HepG2 (cell line): ENCODE data around the gene EIF3A. TPM values are rescaled to one million over a fixed set of nuclear protein-coding genes. Genes with fewer than 3 reads are reported as not detected.
A peak's percentile ranks its signal among the peaks of the same experiment; 100 is the strongest.

Experiments used
- CBX1 ChIP-seq: IDR thresholded peaks from one replicate; pipeline ENCODE4 v1.6.1; 2016; ENCODE audit warnings: antibody characterized with exemption, low read depth
- CEBPB ChIP-seq: IDR thresholded peaks from 2 replicates; pipeline ENCODE4 v1.6.1; 2011; ENCODE audit warnings: low read depth, low read length, improper control_type of control experiment, borderline replicate concordance
- GATAD1 ChIP-seq: IDR thresholded peaks from 2 replicates; pipeline ENCODE4 v1.6.1; 2016; ENCODE audit warnings: missing genetic modification reagents, missing compliant biosample characterization
- MAFF ChIP-seq: IDR thresholded peaks from 2 replicates; pipeline ENCODE4 v1.6.1; 2011; ENCODE audit warnings: low read depth, low read length, improper control_type of control experiment
- NCOA1 ChIP-seq: sonication (generic); formaldehyde crosslinking; IDR thresholded peaks from 2 replicates; pipeline ENCODE4 v1.9.0; 2021; ENCODE audit warnings: missing genetic modification reagents
- SETDB1 ChIP-seq: sonication (generic); formaldehyde crosslinking; IDR thresholded peaks from 2 replicates; pipeline ENCODE4 v1.5.1; 2020; ENCODE audit warnings: missing genetic modification reagents, mild to moderate bottlenecking, borderline replicate concordance
- SIN3A ChIP-seq: IDR thresholded peaks from 2 replicates; pipeline ENCODE4 v1.6.1; 2011; ENCODE audit warnings: low read depth, mild to moderate bottlenecking, control low read depth, low read length, borderline replicate concordance
- ZNF12 ChIP-seq: sonication (generic); formaldehyde crosslinking; IDR thresholded peaks from 2 replicates; pipeline ENCODE4 v1.5.0; 2020; ENCODE audit warnings: missing genetic modification reagents
- ZNF124 ChIP-seq: sonication (generic); formaldehyde crosslinking; IDR thresholded peaks from 2 replicates; pipeline ENCODE4 v1.4.0; 2020; ENCODE audit warnings: missing genetic modification reagents
- ZNF225 ChIP-seq: sonication (generic); formaldehyde crosslinking; IDR thresholded peaks from 2 replicates; pipeline ENCODE4 v1.4.0; 2020; ENCODE audit warnings: mild to moderate bottlenecking, missing genetic modification reagents
- ZNF547 ChIP-seq: sonication (generic); formaldehyde crosslinking; IDR thresholded peaks from 2 replicates; pipeline ENCODE4 v1.5.1; 2020; ENCODE audit warnings: mild to moderate bottlenecking, missing genetic modification reagents
- ZNF75D ChIP-seq: sonication (generic); formaldehyde crosslinking; IDR thresholded peaks from 2 replicates; pipeline ENCODE4 v1.8.1; 2023; ENCODE audit warnings: missing genetic modification reagents, mild to moderate bottlenecking, borderline replicate concordance
- ZNF891 ChIP-seq: sonication (generic); formaldehyde crosslinking; IDR thresholded peaks from 2 replicates; pipeline ENCODE4 v1.5.0; 2020; ENCODE audit warnings: mild to moderate bottlenecking, missing genetic modification reagents
- polyA plus RNA-seq, 8 experiments: library from polyadenylated mRNA; depleted of rRNA in 3 of 8; stranded (reverse) in 7 of 8; unstranded in 1 of 8; fragments of >200 nt; fragmentation: Illumina TruSeq in 4 of 8; extraction: Trizol in 4 of 8; gene quantifications; 2 replicates each; pipeline versions ENCODE4 v1.2.1 to v1.2.3, GENCODE V29; 2011 to 2016; ENCODE audit warnings: low read depth in 4 of 8, missing spikeins in 1 of 8, mixed read lengths in 1 of 8; ENCODE audit not compliant: insufficient read depth in 1 of 8
- total RNA-seq, 5 experiments: library from RNA; depleted of rRNA; stranded (reverse); fragments of >200 nt; fragmentation: Illumina TruSeq; extraction: Trizol; gene quantifications; 2 replicates each; pipeline ENCODE4 v1.2.3, GENCODE V29; 2016; ENCODE audit warnings: low read depth in 1 of 5
- TF ChIP-seq, protein P1 (sequence below): sonication (generic); formaldehyde crosslinking; IDR thresholded peaks from 2 replicates; pipeline ENCODE4 v1.9.0; 2021; ENCODE audit warnings: missing genetic modification reagents, mild to moderate bottlenecking, borderline replicate concordance
- TF ChIP-seq, protein P2 (sequence below): sonication (generic); formaldehyde crosslinking; IDR thresholded peaks from 2 replicates; pipeline ENCODE4 v1.8.0; 2022; ENCODE audit warnings: mild to moderate bottlenecking, missing genetic modification reagents, moderate library complexity
- TF ChIP-seq, protein P3 (sequence below): sonication (generic); formaldehyde crosslinking; IDR thresholded peaks from 2 replicates; pipeline ENCODE4 v1.8.1; 2023; ENCODE audit warnings: mild to moderate bottlenecking, missing genetic modification reagents, borderline replicate concordance
- TF ChIP-seq, protein P4 (sequence below): sonication (generic); formaldehyde crosslinking; IDR thresholded peaks from 2 replicates; pipeline ENCODE4 v1.5.0; 2020; ENCODE audit warnings: missing genetic modification reagents, mild to moderate bottlenecking, borderline replicate concordance
- TF ChIP-seq, protein P5 (sequence below): fragments of 450-650 bp; IDR thresholded peaks from 2 replicates; pipeline ENCODE4 v1.6.1; 2016
- TF ChIP-seq, protein P6 (sequence below): sonication (generic); formaldehyde crosslinking; conservative IDR thresholded peaks from 2 replicates; pipeline ENCODE4 v1.8.1; 2023; ENCODE audit warnings: missing genetic modification reagents
- TF ChIP-seq, protein P7 (sequence below): sonication (generic); formaldehyde crosslinking; IDR thresholded peaks from 2 replicates; pipeline ENCODE4 v1.9.0; 2021; ENCODE audit warnings: missing genetic modification reagents, borderline replicate concordance

Gene EIF3A
- total and polyA plus RNA-seq, 2 of the 13 experiments (the other 11 are each of a cell fraction or from before 2014, with no cell fraction given) = 25.6 to 117 TPM

DNA sequence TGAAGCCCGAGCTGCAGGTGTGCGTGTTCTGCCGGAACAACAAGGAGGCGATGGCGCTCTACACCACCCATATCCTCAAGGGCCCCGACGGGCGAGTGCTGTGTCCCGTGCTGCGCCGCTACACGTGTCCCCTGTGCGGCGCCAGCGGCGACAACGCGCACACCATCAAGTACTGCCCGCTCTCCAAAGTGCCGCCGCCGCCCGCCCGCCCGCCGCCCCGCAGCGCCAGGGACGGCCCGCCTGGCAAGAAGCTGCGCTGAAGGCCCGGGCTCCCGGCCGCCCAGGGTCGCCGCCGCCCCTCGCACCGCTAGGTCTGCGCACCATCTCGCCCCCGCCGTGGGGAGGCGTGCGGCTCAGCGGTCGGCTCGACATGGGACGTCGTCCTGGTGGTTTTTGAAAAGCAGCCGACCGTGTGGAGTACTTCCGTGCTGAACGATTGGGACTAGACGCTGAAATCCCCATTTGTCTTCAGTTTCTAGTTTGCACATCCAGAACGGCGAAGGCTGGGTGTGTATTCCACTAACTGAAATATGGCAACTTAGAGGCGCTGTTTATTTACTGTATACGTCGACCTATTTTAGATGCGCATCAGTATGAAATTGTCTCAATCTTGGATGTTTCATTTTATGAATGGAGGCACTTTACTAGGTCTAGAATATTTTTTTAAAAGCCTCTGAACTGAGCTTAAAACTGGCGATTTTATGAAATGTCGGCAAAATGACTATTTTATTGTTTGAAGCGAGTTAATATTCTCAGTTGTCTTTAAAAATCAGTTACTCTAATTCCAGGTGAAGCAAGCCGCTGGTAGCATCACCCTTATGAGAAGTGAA is 50.0 kb downstream of the EIF3A start (continued):
- TF ChIP-seq ZNF225 (CRISPR knock-in tag) (no peak), MAFF (no peak), ZNF547 (CRISPR knock-in tag) (no peak), ZNF891 (CRISPR knock-in tag) (0 out of 2 replicates have a peak, but pooled peaks have one; percentile 21), SETDB1 (CRISPR knock-in tag) (no peak), CBX1 (no peak), SIN3A (0 out of 2 replicates have a peak, but pooled peaks have one; percentile 37), ZNF124 (CRISPR knock-in tag) (no peak), ZNF12 (CRISPR knock-in tag) (no peak), CEBPB (no peak), NCOA1 (CRISPR knock-in tag) (no peak), ZNF75D (no peak), GATAD1 (no peak)
- TF ChIP-seq, protein P1, sequence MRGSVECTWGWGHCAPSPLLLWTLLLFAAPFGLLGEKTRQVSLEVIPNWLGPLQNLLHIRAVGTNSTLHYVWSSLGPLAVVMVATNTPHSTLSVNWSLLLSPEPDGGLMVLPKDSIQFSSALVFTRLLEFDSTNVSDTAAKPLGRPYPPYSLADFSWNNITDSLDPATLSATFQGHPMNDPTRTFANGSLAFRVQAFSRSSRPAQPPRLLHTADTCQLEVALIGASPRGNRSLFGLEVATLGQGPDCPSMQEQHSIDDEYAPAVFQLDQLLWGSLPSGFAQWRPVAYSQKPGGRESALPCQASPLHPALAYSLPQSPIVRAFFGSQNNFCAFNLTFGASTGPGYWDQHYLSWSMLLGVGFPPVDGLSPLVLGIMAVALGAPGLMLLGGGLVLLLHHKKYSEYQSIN (CRISPR knock-in tag) = no peak
- TF ChIP-seq, protein P2, sequence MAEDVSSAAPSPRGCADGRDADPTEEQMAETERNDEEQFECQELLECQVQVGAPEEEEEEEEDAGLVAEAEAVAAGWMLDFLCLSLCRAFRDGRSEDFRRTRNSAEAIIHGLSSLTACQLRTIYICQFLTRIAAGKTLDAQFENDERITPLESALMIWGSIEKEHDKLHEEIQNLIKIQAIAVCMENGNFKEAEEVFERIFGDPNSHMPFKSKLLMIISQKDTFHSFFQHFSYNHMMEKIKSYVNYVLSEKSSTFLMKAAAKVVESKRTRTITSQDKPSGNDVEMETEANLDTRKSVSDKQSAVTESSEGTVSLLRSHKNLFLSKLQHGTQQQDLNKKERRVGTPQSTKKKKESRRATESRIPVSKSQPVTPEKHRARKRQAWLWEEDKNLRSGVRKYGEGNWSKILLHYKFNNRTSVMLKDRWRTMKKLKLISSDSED (CRISPR knock-in tag) = no peak
- TF ChIP-seq, protein P3, sequence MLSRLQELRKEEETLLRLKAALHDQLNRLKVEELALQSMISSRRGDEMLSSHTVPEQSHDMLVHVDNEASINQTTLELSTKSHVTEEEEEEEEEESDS = 0 out of 2 replicates have a peak, but pooled peaks have one; percentile 43
- TF ChIP-seq, protein P4, sequence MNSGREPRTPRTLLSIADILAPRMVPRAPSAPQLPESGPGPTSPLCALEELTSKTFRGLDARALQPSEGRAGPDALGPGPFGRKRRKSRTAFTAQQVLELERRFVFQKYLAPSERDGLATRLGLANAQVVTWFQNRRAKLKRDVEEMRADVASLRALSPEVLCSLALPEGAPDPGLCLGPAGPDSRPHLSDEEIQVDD (CRISPR knock-in tag) = no peak
- TF ChIP-seq, protein P5, sequence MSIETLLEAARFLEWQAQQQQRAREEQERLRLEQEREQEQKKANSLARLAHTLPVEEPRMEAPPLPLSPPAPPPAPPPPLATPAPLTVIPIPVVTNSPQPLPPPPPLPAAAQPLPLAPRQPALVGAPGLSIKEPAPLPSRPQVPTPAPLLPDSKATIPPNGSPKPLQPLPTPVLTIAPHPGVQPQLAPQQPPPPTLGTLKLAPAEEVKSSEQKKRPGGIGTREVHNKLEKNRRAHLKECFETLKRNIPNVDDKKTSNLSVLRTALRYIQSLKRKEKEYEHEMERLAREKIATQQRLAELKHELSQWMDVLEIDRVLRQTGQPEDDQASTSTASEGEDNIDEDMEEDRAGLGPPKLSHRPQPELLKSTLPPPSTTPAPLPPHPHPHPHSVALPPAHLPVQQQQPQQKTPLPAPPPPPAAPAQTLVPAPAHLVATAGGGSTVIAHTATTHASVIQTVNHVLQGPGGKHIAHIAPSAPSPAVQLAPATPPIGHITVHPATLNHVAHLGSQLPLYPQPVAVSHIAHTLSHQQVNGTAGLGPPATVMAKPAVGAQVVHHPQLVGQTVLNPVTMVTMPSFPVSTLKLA = no peak
- TF ChIP-seq, protein P6, sequence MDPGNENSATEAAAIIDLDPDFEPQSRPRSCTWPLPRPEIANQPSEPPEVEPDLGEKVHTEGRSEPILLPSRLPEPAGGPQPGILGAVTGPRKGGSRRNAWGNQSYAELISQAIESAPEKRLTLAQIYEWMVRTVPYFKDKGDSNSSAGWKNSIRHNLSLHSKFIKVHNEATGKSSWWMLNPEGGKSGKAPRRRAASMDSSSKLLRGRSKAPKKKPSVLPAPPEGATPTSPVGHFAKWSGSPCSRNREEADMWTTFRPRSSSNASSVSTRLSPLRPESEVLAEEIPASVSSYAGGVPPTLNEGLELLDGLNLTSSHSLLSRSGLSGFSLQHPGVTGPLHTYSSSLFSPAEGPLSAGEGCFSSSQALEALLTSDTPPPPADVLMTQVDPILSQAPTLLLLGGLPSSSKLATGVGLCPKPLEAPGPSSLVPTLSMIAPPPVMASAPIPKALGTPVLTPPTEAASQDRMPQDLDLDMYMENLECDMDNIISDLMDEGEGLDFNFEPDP = no peak
- TF ChIP-seq, protein P7, sequence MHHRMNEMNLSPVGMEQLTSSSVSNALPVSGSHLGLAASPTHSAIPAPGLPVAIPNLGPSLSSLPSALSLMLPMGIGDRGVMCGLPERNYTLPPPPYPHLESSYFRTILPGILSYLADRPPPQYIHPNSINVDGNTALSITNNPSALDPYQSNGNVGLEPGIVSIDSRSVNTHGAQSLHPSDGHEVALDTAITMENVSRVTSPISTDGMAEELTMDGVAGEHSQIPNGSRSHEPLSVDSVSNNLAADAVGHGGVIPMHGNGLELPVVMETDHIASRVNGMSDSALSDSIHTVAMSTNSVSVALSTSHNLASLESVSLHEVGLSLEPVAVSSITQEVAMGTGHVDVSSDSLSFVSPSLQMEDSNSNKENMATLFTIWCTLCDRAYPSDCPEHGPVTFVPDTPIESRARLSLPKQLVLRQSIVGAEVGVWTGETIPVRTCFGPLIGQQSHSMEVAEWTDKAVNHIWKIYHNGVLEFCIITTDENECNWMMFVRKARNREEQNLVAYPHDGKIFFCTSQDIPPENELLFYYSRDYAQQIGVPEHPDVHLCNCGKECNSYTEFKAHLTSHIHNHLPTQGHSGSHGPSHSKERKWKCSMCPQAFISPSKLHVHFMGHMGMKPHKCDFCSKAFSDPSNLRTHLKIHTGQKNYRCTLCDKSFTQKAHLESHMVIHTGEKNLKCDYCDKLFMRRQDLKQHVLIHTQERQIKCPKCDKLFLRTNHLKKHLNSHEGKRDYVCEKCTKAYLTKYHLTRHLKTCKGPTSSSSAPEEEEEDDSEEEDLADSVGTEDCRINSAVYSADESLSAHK (CRISPR knock-in tag) = no peak
